Effector CD8-positive, alpha-beta T cell (primary cell): Measurements from ENCODE around the gene PCNT.
"Not testable (repeated sequence)": the region's sequence is repeated elsewhere in the genome, so short reads cannot be mapped to it uniquely, and the experiment has no call there.

ENCODE experiments used
- DNase-seq: peaks from one replicate; lab custom pipeline; 2025; lab: John Stamatoyannopoulos, UW

PCNT gene

DNA sequence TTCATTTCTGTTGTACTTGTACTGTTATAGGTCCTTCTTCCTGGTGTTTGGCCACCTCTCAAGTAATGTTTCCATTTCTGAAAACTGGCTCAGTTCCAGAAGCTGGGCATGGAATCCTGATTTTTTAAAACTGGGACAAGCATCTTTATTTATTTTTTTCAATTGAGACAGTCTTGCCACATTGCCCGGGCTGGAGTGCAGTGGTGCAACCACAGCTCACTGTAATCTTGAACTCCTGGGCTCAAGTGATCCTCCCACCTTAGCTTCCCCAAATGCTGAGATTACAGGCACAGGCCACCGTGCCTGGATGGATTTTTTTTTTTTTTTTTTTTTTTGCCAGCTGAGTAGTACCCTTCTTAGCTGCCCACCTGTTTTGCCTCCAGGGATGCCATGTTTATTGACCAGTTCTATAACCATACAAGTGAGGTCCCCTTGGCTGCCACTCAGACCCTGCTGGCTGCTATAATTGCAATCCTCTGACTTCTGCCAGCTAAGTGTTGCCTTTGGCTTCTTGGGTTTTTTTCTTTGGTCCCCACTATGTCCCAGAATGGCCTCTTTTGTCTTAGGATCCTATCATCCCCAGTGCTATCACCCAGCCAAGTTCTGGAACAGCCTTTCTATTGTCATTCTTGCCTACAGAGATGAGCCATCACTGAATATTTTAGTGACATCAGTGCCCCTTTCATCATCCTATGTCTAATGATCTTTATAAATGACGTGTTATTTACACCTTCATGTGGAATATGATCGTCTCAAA, 130.9 kb downstream of the PCNT start:
- no peak for DNase-seq

DNA sequence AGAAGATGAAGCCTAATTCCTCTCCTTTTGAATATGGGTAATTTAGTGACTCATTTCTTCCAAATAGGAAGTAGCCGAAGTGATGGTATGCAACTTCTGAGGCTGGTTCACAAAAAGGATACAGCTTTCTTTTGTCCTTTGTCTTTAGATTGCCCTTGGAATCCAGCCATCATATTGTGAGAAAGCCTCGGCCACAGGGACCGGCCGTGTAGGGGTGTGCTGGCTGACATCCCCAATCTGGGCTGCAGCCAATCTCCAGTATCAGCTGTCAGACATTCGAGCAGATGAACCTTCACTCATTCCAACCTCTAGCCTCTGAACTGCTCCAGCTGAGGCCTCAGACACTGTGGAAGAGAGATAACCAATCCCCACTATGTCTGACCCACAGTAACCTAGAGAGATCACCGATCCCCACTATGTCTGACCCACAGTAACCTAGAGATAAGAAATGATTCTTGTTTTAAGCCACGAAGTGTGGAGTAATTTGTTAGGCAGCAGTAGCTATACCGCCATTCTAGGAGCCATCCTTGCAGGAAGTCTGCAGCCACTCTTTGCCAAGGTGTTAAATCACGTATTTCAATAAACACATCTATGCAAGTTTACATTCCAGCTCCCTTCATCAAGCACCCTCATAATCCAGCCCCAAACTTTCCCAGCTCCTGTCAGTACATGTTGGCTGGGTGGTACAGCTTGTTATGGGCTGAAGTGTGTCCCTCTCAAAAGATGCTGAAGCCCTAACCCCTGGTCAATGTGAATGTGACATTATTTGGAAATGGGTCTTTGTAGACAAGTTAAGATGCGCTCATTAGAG, 131.8 kb downstream of the PCNT start:
- DNase-seq: no peak

DNA sequence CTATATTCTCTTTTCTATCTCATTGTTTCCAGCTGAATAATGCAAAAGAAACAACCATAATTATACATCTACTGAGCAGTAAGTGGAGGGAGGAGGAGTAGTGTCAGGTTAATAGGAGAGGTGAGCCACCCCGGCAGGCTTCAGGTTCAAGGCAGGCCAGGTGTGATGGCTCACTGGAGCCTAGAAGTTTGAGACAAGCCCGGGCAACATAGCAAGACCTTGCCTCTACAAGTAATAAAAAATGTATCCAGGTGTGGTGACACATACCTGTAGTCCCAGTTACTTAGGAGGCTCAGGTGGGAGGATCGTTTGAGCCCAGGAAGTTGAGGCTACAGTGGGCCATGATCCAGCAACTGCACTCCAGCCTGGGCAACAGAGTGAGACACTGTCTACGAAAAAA, 132.8 kb downstream of the PCNT start:
- no peak for DNase-seq

DNA sequence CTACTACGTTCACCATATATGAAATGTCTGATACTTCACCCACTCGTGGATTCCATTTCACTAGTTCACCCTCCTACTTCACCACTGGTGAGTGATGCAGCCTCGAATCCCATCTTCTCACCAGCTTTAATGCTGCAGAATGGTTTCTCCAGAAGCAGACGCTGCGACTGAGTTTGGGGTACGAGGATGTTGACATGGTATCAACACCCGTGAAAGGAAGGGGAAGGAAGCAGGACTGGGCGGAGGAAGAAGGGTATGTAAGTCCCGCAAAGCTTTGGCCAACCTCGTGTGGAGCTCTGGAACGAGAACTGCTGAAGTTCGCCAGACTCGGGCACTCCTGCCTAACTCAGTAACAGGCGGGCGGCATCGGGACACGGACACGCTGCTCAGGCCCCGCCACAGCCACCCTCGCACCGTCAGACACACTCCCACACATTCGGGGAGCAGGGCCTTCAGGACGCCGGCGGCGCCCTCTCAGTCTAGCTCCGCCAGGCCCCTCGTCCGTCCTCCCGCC, 133.9 kb downstream of the PCNT start:
- DNase-seq: no peak

DNA sequence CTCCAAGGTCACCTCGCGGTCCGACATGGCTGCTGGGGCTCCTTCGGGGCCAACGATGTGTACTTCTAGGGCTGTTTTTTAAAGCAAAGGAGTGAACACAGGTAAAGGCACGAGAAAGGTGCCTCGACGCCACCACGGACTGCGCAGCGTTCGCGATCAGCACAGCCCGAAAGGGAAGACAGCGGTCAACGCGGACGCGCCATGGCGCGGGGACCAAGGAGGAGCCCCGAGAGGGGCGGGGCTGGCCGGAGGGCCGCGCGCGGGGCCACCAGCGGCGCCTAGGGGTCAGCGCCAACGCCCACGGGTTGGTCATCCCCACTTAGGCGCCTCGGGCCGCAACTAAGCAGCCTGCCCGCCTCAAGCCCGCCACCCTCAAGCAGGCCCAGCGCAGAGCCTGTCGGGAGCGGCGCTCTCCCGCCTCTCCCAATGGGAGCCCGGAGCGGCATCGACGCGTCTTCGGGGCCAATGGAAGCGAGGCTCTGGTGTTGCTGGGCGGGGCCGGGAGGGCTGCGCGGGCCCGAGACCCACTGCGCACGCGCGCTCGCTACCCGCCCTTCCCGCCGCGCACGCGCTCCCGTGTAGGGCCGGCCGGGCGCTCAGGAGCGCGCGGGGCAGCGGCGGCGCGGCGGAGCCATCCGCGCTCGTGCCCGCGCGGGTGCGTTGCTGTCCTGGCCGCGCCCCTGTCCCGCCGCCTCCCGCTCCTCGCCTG, 134.5 kb downstream of the PCNT start, which contains the start of gene DIP2A:
TSS of gene DIP2A (plus strand) at position 577 of the 709 bp plus-strand sequence. CDS start 241 bp downstream, outside the sequence.
- DNase-seq: peak; percentile 90

DNA sequence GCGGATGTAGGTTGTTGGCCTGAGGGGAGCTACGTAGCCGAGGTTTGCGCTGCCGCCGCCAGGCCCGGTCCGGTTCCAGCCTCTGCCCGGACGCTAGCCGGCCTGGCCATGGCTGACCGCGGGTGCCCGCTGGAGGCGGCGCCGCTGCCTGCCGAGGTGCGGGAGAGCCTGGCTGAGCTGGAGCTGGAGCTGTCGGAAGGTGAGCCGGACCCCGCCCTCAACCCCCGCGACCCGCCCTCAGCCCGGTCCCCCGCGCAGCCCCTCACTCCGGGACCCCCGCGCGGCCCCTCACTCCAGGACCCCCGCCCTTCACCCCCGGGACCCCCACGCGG, 135.0 kb downstream of the PCNT start:
- DNase-seq: no peak

DNA sequence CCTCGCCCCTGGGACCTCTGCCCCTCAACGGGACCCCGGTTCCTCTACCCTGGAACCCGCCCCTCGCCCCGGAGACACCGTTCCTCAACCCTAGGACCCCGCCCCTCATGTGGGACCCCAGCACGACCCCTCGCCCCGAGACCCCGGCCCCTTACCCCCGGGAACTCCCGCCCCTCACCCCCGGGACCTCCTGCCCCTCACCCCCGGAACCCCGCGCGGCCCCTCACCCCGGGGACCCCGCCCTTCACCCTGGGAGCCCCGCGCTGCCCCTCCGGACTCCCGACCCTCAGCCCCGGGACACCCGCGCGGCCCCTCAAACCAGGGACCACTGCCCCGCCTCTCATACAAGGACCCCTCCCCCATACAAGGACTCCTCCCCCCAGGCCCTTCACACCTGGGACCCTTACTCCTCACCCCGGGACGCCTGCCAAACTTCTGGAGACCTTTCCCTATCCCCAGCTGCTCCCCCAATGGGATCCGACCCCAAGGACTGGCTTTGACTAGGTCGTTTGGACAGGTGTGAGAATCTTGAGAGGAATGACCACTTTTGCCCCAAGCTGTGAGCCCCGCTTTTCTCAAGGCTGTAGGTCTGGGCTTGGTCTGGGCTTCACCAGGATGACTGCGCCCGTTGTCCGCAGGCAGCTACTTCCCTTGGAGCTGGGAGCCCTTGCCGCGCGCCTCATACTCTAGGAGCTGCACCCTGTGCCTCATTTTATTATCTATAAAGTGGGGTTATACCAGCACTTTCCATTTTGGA, 135.6 kb downstream of the PCNT start:
- no peak for DNase-seq

DNA sequence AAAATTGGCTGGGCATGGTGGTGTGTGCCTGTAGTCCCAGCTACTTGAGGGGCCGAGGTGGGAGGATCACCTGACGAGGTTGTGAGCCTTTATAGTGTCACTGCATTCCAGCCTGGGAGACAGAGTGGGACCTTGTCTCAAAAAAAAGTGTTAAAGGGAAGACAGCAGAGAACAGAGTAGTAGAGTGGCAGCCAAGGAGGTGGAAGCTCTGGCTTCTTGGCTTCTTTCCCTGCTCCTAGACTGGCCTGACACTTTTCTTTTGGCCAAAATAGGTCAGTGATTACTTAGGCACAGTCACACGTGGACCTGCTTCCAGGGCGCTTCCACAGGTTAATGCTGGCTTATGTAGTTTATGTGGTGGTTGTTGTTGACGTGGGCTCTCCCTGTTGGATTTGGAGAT, 138.0 kb downstream of the PCNT start:
- DNase-seq: no peak

DNA sequence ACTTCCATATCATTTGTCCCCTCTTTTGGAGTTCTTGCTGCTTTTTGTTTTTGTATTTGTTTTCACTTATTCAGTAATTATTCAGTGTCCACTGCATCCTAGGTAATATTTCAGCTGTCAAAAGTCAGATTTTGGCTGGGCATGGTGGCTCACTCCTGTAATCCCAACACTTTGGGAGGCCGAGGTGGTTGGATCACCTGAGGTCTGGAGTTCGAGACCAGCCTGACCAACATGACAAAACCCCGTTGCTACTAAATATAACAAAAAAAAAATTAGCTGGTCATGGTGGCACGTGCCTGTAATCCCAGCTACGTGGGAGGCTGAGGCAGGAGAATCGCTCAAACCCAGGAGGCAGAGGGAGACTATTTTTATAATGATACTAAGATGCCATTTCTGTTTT, 141.2 kb downstream of the PCNT start:
- DNase-seq: not testable (repeated sequence)

DNA sequence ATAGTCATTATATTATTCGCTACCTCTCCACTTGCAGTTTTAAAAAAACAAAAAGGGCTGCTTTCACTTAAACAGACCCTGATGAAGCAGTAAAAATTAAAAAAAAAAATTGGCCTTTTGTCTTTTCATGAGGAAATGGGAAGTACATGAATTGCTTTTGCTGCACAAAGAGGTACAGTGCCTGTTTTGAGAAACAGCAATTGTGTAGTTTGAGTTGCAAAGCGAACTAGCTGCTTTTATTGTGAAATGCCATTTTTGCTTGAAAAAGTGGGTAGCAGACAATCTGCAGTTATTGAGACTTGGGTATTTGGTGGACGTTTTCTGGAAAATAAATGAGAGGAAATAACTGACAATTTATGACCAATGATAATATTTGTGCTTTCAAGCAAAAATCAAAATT, 141.7 kb downstream of the PCNT start:
- DNase-seq: no peak

DNA sequence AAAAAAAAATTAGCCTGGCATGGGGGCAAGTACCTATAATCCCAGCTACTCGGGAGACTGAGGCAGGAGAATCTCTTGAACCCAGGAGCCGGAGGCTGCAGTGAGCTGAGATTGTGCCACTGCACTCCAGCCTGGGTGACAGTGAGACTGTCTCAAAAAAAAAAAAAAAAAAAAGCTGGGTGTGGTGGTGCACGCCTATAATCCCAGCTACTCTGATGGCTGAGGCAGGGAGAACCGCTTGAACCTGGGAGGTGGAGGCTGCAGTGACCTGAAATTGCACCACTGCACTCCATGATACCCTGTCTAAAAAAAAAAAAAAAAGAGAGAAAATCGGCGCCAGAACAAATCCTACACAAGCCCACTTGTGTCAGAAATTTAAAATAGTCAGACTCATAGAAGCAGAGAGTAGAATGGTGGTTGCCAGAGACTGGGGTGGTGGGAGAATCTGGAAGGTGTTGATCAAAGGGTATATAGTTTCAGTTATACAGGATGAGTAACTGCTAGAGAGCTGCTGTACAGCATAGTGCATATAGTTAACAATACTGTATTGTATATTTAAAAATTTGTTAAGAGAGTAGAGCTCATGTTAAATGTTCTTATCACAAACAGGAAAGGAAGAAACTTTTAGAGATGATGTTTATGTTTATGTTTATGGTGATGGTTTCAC, 144.3 kb downstream of the PCNT start:
- DNase-seq: no peak

DNA sequence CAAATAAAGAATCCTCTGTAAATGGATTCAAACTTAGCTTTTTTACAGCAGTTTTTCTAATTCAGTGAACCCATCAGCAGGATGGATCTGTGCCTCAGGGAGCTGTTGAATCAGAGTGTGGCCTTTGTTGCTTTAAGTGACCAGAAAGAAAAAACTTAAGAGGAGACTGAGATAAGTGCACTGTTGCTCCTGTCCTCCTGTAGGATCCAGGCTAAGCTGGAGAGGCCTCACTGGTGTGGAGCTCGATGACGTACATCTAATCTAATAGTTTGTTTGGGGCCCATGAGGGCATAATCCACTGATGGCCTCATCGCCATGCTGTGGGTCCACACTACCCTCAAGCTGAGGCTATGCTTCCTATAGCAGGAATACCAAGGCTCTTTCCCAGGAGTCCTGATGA, 145.3 kb downstream of the PCNT start:
- no peak for DNase-seq

DNA sequence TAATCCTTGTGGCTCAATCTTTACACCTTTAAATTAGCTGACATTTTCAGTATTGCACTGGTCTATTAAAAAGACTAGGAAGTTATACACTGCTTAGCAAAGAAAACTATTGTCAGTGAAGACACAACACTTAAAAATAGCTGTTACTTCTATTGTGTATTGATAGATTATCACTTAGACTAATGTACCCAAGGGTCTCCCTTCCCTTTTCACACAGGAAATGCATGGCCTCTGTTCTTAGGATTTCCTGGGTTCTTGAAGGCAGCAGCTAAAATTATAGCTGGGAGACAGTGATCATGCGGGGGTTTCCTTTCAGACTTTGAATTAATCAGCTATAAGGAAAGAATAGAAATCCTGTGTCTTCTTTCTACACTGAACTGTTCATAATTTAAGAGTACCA, 147.6 kb downstream of the PCNT start:
- DNase-seq: no peak

DNA sequence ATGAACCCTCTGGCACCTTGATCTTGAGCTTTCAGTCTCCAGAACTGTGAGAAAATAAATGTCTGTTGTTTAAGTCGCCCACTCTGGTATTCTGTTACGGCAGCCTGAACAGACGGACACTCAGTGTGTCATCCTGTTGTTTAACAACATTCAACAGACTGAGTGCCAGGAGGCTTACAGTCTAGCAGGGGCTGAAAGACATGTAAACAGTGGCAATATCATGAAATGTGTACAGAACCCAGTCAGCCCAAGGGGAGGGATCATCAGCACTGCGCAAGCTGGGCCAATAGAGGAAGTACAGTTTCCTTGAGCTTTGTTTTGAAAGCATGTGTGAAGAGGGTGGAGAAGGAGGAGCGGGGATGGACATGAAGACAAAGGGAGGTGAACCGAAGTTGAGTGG, 148.3 kb downstream of the PCNT start:
- DNase-seq: no peak

DNA sequence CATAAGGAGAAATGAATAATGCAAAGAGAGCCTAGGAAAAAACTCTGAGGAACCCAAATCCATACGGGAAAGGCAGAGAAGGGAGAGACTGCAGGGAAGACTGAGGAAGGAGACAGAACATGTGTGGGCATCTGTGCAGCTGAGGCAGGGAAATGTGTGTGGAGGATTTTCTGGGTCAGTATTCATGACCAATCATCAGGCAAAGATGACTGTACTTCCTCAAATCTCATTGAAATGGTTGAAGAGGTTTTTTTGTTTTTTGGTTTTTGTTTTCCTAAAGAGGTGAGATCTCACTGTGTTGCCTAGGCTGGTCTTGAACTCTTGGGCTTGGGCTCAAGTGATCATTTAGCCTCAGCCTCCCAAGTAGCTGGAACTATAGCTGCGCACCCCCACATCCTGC, 150.4 kb downstream of the PCNT start:
- no peak for DNase-seq

DNA sequence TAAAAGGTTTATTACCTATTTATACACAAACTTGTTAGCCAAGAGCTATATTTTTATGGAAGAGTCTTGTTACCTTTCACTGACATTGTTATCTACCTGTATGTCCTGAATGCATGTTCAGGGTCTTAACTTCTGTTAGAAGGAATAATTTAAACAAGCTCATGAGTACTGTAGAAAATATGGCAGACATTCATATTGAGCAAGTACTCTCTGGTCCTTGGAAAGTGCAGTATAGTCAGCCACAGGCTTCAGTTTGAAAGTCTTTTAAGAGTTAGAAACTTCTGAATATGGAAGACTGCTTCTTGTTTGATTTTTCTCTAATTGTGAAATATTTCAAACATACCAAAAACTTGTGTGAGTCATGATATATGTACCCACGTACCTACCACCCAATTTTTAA, 151.3 kb downstream of the PCNT start:
- DNase-seq: no peak

DNA sequence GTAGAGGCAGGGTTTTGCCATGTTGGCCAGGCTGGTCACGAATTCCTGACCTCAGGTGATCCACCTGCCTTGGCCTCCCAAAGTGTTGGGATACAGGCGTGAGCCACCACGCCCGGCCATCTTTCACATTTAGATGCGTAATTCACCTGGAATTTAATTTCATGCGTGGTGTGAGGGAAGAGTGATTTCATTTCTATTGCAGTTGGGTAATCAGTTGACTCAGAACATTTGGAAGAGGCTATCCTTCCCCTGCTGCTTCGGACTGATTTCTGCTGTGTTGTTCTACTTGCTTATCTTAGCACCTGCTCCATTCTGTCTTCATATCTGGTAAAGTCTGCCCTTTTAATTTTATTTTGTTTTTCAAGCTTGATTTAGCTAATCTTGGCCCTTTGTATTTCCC, 153.8 kb downstream of the PCNT start:
- no peak for DNase-seq

DNA sequence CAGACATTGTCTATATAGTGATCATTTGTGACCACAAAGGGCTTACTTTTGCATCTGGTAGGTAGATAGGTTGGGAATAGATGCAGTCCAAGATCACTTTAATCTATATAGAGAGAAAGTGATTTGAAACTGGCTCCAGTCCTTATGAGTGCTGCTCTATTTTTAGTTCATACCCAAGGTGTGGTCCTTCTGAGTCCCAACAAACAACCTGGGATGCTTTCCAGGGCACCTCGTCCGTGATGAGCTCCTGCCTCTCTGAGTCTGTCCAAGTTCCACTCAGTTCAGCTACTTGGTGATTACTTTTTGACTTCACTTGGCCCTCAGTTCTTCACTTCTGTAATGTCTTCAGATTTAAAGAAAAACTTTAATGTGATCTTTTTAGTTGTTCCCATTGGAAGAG, 155.0 kb downstream of the PCNT start:
- DNase-seq: no peak

DNA sequence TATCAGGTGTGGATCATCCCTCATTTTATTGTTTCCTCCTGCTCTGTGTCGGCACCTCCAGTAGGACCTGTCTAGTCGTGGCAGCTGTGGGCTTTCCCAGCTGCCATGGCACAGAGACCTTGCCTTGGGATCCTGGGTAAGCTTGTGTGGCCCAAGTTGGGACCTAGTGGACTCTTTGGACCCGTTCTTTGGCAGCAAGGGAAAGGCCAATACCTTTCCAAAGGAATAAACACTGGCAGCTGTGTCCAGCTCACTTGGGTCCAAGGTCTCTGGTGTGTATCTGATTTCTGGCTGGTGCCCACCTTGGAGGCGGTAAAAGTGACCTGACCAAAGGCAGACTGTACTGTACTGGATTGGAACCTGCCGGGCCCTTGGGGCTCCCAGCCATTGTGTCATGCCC, 156.5 kb downstream of the PCNT start:
- DNase-seq: no peak

DNA sequence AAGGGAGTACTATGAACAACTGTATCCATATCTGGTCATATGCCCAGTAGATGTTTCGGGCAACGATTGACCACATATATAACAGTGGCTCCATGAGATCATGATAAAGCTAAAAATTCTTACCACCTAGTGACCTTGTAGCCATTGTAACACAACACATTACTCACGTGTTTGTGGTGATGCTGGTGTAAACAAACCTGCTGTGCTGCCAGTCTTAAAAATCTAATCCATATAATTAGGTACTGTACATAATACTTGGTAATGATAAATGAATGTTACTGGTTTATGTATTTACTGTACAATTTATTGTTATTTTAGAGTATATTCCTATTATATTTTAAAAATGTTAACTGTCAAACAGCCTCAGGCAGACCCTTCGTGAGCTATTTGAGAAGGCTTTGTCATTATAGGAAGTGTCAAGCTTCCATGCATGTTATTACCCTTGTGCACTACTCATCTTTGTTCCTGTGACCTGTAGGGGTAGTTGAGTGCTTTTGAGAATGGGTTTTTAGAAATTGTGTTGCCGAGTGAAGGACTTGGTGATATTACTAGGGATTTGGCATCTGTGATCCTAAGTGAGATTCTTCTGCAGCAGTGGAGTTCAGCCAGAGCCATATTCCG, 158.4 kb downstream of the PCNT start:
- no peak for DNase-seq

DNA sequence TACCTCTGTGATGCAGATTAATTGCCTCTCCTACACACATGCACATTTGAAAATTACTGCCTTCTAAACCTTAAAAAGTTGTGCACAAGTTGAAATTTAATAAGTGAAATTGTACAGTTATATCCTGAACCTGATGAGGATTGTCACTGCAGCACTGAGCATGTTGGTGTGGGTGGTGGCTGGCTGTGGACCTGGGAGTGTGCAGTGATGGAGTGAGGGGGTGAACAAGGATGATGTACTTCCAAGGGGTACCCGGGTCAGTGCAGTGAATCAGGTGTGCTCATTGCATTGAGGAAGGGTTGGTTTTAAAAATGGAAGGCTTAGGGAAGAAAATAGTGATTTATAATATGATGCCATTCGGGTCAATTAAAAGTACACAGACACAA, 158.9 kb downstream of the PCNT start:
- no peak for DNase-seq
